PC-3 (cell line): ENCODE measurements around the gene ST3GAL6. TPM values are rescaled to one million over a fixed set of nuclear protein-coding genes. Genes with fewer than 3 reads are reported as not detected.

ENCODE experiments used
- ATAC-seq: fragments of 200-7000 bp; cut with Tn5 transposase; 2 replicates; pipeline ENCODE4 v1.9.1; 2020; ENCODE audit warnings: mild to moderate bottlenecking, moderate library complexity
- BruUV-seq: library from RNA; stranded (reverse); fragments of 400-500 nt; replicated peaks from 2 replicates; lab custom pipeline; 2021; lab: Mats Ljungman, UMichigan
- CTCF ChIA-PET: fragments of 300-600 bp; sonication (Branson Sonifier 250); formaldehyde crosslinking; loops from one replicate; lab custom pipeline; 2022; ENCODE audit warnings: antibody characterized with exemption; lab: Charles Lee
- POLR2A ChIA-PET: fragments of 300-600 bp; sonication (Branson Sonifier 250); formaldehyde crosslinking; loops from one replicate; lab custom pipeline; 2022; ENCODE audit warnings: antibody characterized with exemption; ENCODE audit not compliant: unreplicated experiment; lab: Charles Lee
- DNase-seq: peaks from one replicate; pipeline ENCODE4 v3.0.0-alpha.2; 2015
- H2AFZ ChIP-seq: fragments of 300-600 bp; sonication (generic); 2 replicates; pipeline ENCODE4 v1.6.0; 2016; ENCODE audit warnings: antibody characterized with exemption, low read length
- H3F3A ChIP-seq: fragments of 300-600 bp; sonication (generic); one replicate; pipeline ENCODE4 v1.6.0; 2017; ENCODE audit warnings: antibody characterized with exemption, low read length, control low read depth, mild to moderate bottlenecking; ENCODE audit not compliant: unreplicated experiment
- H3K27ac ChIP-seq: fragments of 300-600 bp; sonication (generic); 2 replicates; pipeline ENCODE4 v1.5.1; 2016; ENCODE audit warnings: mild to moderate bottlenecking, low read length
- H3K27me3 ChIP-seq: fragments of 300-600 bp; sonication (generic); 2 replicates; pipeline ENCODE4 v1.6.1; 2016; ENCODE audit warnings: low read length, mixed read lengths
- H3K36me3 ChIP-seq: fragments of 300-600 bp; sonication (generic); 2 replicates; pipeline ENCODE4 v1.6.1; 2016; ENCODE audit warnings: low read depth, mixed run types, low read length, mixed read lengths
- H3K4me1 ChIP-seq: fragments of 300-600 bp; sonication (generic); 2 replicates; pipeline ENCODE4 v1.5.1; 2016; ENCODE audit warnings: low read length; ENCODE audit not compliant: insufficient read depth
- H3K4me2 ChIP-seq: fragments of 300-600 bp; sonication (generic); 2 replicates; pipeline ENCODE4 v1.6.0; 2016; ENCODE audit warnings: low read length
- H3K4me3 ChIP-seq: fragments of 300-600 bp; sonication (generic); 2 replicates; pipeline ENCODE4 v1.5.1; 2016; ENCODE audit warnings: mild to moderate bottlenecking, low read length, mixed read lengths
- H3K79me2 ChIP-seq: fragments of 300-600 bp; sonication (generic); 2 replicates; pipeline ENCODE4 v1.6.1; 2017; ENCODE audit warnings: low read length, mixed read lengths
- H3K9ac ChIP-seq: fragments of 300-600 bp; sonication (generic); 2 replicates; pipeline ENCODE4 v1.6.0; 2016; ENCODE audit warnings: mild to moderate bottlenecking, low read length
- H3K9me2 ChIP-seq: fragments of 300-600 bp; sonication (generic); replicated peaks from 2 replicates; pipeline ENCODE4 v1.6.1; 2016; ENCODE audit warnings: mixed run types, low read length, mixed read lengths
- H3K9me3 ChIP-seq: fragments of 300-600 bp; sonication (generic); 2 replicates; pipeline ENCODE4 v1.6.1; 2016; ENCODE audit warnings: low read length, mixed read lengths
- H4K20me1 ChIP-seq: fragments of 300-600 bp; sonication (generic); 2 replicates; pipeline ENCODE4 v1.6.1; 2016; ENCODE audit warnings: low read length, mixed read lengths
- CTCF ChIP-seq: fragments of 300-600 bp; sonication (generic); conservative IDR thresholded peaks from 2 replicates; pipeline ENCODE4 v1.5.1; 2017; ENCODE audit warnings: antibody characterized with exemption, low read depth, mild to moderate bottlenecking, low read length
- EZH2 ChIP-seq: fragments of 300-600 bp; sonication (generic); IDR thresholded peaks from one replicate; pipeline ENCODE4 v1.6.1; 2017; ENCODE audit warnings: antibody characterized with exemption, mild to moderate bottlenecking, low read length; ENCODE audit not compliant: unreplicated experiment
- EZH2phosphoT487 ChIP-seq: fragments of 300-600 bp; sonication (generic); IDR thresholded peaks from 2 replicates; pipeline ENCODE4 v1.6.1; 2018; ENCODE audit warnings: mild to moderate bottlenecking, antibody characterized with exemption, low read length, borderline replicate concordance
- intact Hi-C: fragments of 100-400 bp; cut with micrococcal nuclease; formaldehyde crosslinking; loops from 2 replicates; pipeline ENCODE4 v1.9.0; 2023
- total RNA-seq: library from RNA; depleted of rRNA; stranded (reverse); fragments of >200 nt; gene quantifications from 2 replicates; pipeline ENCODE4 v1.2.3, GENCODE V29; 2014

ST3GAL6 gene
- total RNA-seq, 1 experiment from 2014 or later: 11.5 TPM

GRCh38 chr3:98805571-98805970 lies 42.4 kb downstream of the ST3GAL6 start:
- Histone ChIP-seq H3K4me1 (peaks cover 20% of the 10 kb centered on the region), H2AFZ (no peak overlapping the region), H3K36me3 (peaks cover 68% of the 10 kb centered on the region), H3K9me2 (no peaks in the 10 kb centered on the region), H3K27me3 (no peaks in the 10 kb centered on the region), H3F3A (peaks cover 3% of the 10 kb centered on the region), H3K4me3 (no peak overlapping the region), H3K9ac (no peak overlapping the region), H4K20me1 (peaks cover 7% of the 10 kb centered on the region; the same call in 1 of the 2 replicates), H3K27ac (no peak overlapping the region), H3K4me2 (no peak overlapping the region), H3K79me2 (0 out of 2 replicates have a peak, but pooled peaks cover 4% of the 10 kb centered on the region), H3K9me3 (no peaks in the 10 kb centered on the region)
- DNase-seq (no peak), ATAC-seq (no peak)
- intact Hi-C loops: no loop called here
- no TSS peak for BruUV-seq
- POLR2A ChIA-PET: no interaction called here
- TF ChIP-seq CTCF (no peak), EZH2 (no peak), EZH2phosphoT487 (no peak)
- CTCF ChIA-PET: interaction anchor here (1.1 kb wide), 1 partner anchor 188 kb away, joined by 4 read pairs; no protein-coding TSS in a partner anchor

- Histone ChIP-seq H3K9me3 (no peaks in the 10 kb centered on the region), H3K9ac (no peak overlapping the region), H2AFZ (no peak overlapping the region), H3K79me2 (0 out of 2 replicates have a peak, but pooled peaks cover 4% of the 10 kb centered on the region), H3K27ac (peak overlapping the region; percentile 38), H3K4me3 (no peak overlapping the region), H3K9me2 (no peaks in the 10 kb centered on the region), H3F3A (peaks cover 3% of the 10 kb centered on the region), H3K4me1 (peaks cover 20% of the 10 kb centered on the region), H4K20me1 (peaks cover 4% of the 10 kb centered on the region; the same call in 1 of the 2 replicates), H3K4me2 (no peak overlapping the region), H3K36me3 (peaks cover 68% of the 10 kb centered on the region), H3K27me3 (no peaks in the 10 kb centered on the region)
- no peak for TF ChIP-seq EZH2phosphoT487
- TF ChIP-seq EZH2: no peak
- TF ChIP-seq CTCF: no peak
- ChIA-PET CTCF (interaction anchor here (1.1 kb wide), 1 partner anchor 187 kb away, joined by 4 read pairs; no protein-coding TSS in a partner anchor), POLR2A (no interaction called here)
- DNase-seq (peak; percentile 57), ATAC-seq (peak; percentile 42; the same call in 1 of the 2 replicates)
- intact Hi-C loops: no loop called here
- no TSS peak for BruUV-seq
These were observed 43.4 kb downstream of the ST3GAL6 start for GRCh38 chr3:98806521-98806920.

- Histone ChIP-seq H3K4me1 (peaks cover 20% of the 10 kb centered on the region), H3K27ac (peak overlapping the region; percentile 38), H4K20me1 (peaks cover 4% of the 10 kb centered on the region; the same call in 1 of the 2 replicates), H3K9me3 (no peaks in the 10 kb centered on the region), H3K4me3 (no peak overlapping the region), H3K9ac (no peak overlapping the region), H3K27me3 (no peaks in the 10 kb centered on the region), H3F3A (peaks cover 3% of the 10 kb centered on the region), H2AFZ (no peak overlapping the region), H3K9me2 (no peaks in the 10 kb centered on the region), H3K36me3 (peaks cover 72% of the 10 kb centered on the region), H3K4me2 (no peak overlapping the region), H3K79me2 (0 out of 2 replicates have a peak, but pooled peaks cover 4% of the 10 kb centered on the region)
- TF ChIP-seq CTCF (no peak), EZH2 (no peak), EZH2phosphoT487 (no peak)
- ChIA-PET POLR2A (no interaction called here), CTCF (no interaction called here)
- DNase-seq (peak; percentile 41), ATAC-seq (peak; percentile 40; the same call in 1 of the 2 replicates)
- intact Hi-C loops: no loop called here
- TSS peak; percentile 1 for BruUV-seq
These were observed 43.9 kb downstream of the ST3GAL6 start for GRCh38 chr3:98807011-98807410.
